Activated CD8-positive, alpha-beta memory T cell treated with anti-CD3 and anti-CD28 coated beads, Interleukin-2, amount 10 ng/mL, durations not matched to agents 7 days and 5 days (primary cell): ENCODE results near the gene CXCL17. TPM values are rescaled to one million over a fixed set of nuclear protein-coding genes. Genes with fewer than 3 reads are reported as not detected.
"Not testable (repeated sequence)": the region's sequence is repeated elsewhere in the genome, so short reads cannot be mapped to it uniquely, and the experiment has no call there.

ENCODE experiments used
- ATAC-seq: fragments of 150-1000 bp; cut with Tn5 transposase; one replicate; pipeline ENCODE4 v1.10.0; 2021; ENCODE audit warnings: moderate library complexity
- CTCF ChIA-PET: fragments of 350-600 bp; sonication (Branson Sonifier 250); formaldehyde crosslinking; loops from one replicate; lab custom pipeline; 2021; ENCODE audit warnings: antibody characterized with exemption; lab: Charles Lee
- DNase-seq: peaks from one replicate; pipeline ENCODE4 v3.0.0-alpha.2; 2020
- H3K27ac Mint-ChIP-seq: one replicate; pipeline ENCODE4 v1.8.0; 2021; ENCODE audit warnings: mild to moderate bottlenecking, mixed read lengths
- H3K27me3 Mint-ChIP-seq: one replicate; pipeline ENCODE4 v1.8.0; 2021; ENCODE audit warnings: mixed read lengths
- H3K36me3 Mint-ChIP-seq: one replicate; pipeline ENCODE4 v1.8.0; 2021; ENCODE audit warnings: mild to moderate bottlenecking, mixed read lengths
- H3K4me1 Mint-ChIP-seq: one replicate; pipeline ENCODE4 v1.8.0; 2021; ENCODE audit warnings: mixed read lengths
- H3K4me3 Mint-ChIP-seq: one replicate; pipeline ENCODE4 v1.8.0; 2021; ENCODE audit warnings: mild to moderate bottlenecking, moderate library complexity, mixed read lengths
- H3K9me3 Mint-ChIP-seq: one replicate; pipeline ENCODE4 v1.8.0; 2022; ENCODE audit warnings: low read depth, mixed read lengths
- total RNA-seq, 2 experiments: library from RNA; stranded (reverse); gene quantifications; one replicate each; pipeline ENCODE4 v1.2.3, GENCODE V29; 2021

The CXCL17 gene
- total RNA-seq, 2 experiments from 2014 or later = not detected

GRCh38 chr19:42455621-42456081 lies 12.9 kb upstream of the CXCL17 start:
- Mint-ChIP-seq H3K27ac (no peak overlapping the region), H3K4me1 (peaks cover 48% of the 10 kb centered on the region), H3K36me3 (peaks cover 4% of the 10 kb centered on the region), H3K27me3 (peaks cover 2% of the 10 kb centered on the region), H3K4me3 (no peak overlapping the region), H3K9me3 (no peaks in the 10 kb centered on the region)
- no peak for ATAC-seq
- no peak for DNase-seq
- CTCF ChIA-PET = interaction anchor here (1.1 to 3.4 kb wide), 6 partner anchors 10 to 73 kb away, joined by 3 to 30 read pairs (median 6); partner anchors contain the start of gene CEACAM1

- CTCF ChIA-PET = interaction anchor here (0.7 to 3.4 kb wide), 8 partner anchors 11 to 74 kb away, joined by 3 to 30 read pairs (median 4); partner anchors contain the start of gene CEACAM1
- H3K4me3 Mint-ChIP-seq = no peak overlapping the region
- peaks cover 46% of the 10 kb centered on the region for H3K4me1 Mint-ChIP-seq
- DNase-seq (no peak), ATAC-seq (no peak)
- peaks cover 4% of the 10 kb centered on the region for H3K36me3 Mint-ChIP-seq
- H3K27me3 Mint-ChIP-seq = peaks cover 2% of the 10 kb centered on the region
- H3K9me3 Mint-ChIP-seq = no peaks in the 10 kb centered on the region
- H3K27ac Mint-ChIP-seq = no peak overlapping the region
Observed at GRCh38 chr19:42455086-42455485, 12.3 kb upstream of the CXCL17 start.

- Mint-ChIP-seq H3K36me3 (no peaks in the 10 kb centered on the region), H3K4me1 (peaks cover 44% of the 10 kb centered on the region), H3K4me3 (no peak overlapping the region), H3K27me3 (peaks cover 2% of the 10 kb centered on the region), H3K9me3 (no peaks in the 10 kb centered on the region), H3K27ac (no peak overlapping the region)
- DNase-seq = no peak
- no peak for ATAC-seq
- CTCF ChIA-PET = interaction anchor here (1.6 to 6.6 kb wide), 7 partner anchors 11 to 77 kb away, joined by 4 to 186 read pairs (median 22); partner anchors contain the start of gene CEACAM1
Observed at GRCh38 chr19:42452590-42452989, 9.8 kb upstream of the CXCL17 start.

- DNase-seq (peak; percentile 90), ATAC-seq (peak; percentile 99)
- H3K36me3 Mint-ChIP-seq = no peaks in the 10 kb centered on the region
- H3K4me3 Mint-ChIP-seq = no peak overlapping the region
- CTCF ChIA-PET = interaction anchor here (0.5 to 6.6 kb wide), 41 partner anchors 9 to 372 kb away, joined by 3 to 186 read pairs (median 4); partner anchors contain the start of gene CEACAM1
- no peak overlapping the region for H3K27ac Mint-ChIP-seq
- H3K9me3 Mint-ChIP-seq = no peaks in the 10 kb centered on the region
- peaks cover 38% of the 10 kb centered on the region for H3K4me1 Mint-ChIP-seq
- peaks cover 2% of the 10 kb centered on the region for H3K27me3 Mint-ChIP-seq
Observed at GRCh38 chr19:42450314-42450934, 7.7 kb upstream of the CXCL17 start.

- not testable (repeated sequence) for H3K27ac Mint-ChIP-seq, H3K36me3 Mint-ChIP-seq, H3K9me3 Mint-ChIP-seq, DNase-seq, H3K4me3 Mint-ChIP-seq, ATAC-seq, H3K27me3 Mint-ChIP-seq
- H3K4me1 Mint-ChIP-seq = peaks cover 22% of the 10 kb centered on the region
- CTCF ChIA-PET = interaction anchor here (0.8 to 6.6 kb wide), 3 partner anchors 8 to 54 kb away, joined by 4 to 41 read pairs (median 10); no protein-coding TSS in a partner anchor
Observed at GRCh38 chr19:42448306-42448705, 5.6 kb upstream of the CXCL17 start.

GRCh38 chr19:42445948-42446347 lies 3.2 kb upstream of the CXCL17 start:
- Mint-ChIP-seq H3K4me3 (no peak overlapping the region), H3K9me3 (no peaks in the 10 kb centered on the region), H3K27me3 (no peaks in the 10 kb centered on the region), H3K4me1 (peaks cover 13% of the 10 kb centered on the region), H3K36me3 (no peaks in the 10 kb centered on the region), H3K27ac (no peak overlapping the region)
- ATAC-seq (no peak), DNase-seq (no peak)
- CTCF ChIA-PET = interaction anchor here (1.2 to 6.6 kb wide), 3 partner anchors 7 to 1317 kb away, joined by 3 to 41 read pairs (median 7); partner anchors contain the start of gene CEACAM1

- H3K27ac Mint-ChIP-seq = no peak overlapping the region
- DNase-seq = no peak
- no peak overlapping the region for H3K4me3 Mint-ChIP-seq
- CTCF ChIA-PET = interaction anchor here (1.1 kb wide), 1 partner anchor 11 kb away, joined by 4 read pairs; no protein-coding TSS in a partner anchor
- no peak for ATAC-seq
- no peaks in the 10 kb centered on the region for H3K36me3 Mint-ChIP-seq
- H3K4me1 Mint-ChIP-seq = peaks cover 28% of the 10 kb centered on the region
- no peaks in the 10 kb centered on the region for H3K9me3 Mint-ChIP-seq
- no peaks in the 10 kb centered on the region for H3K27me3 Mint-ChIP-seq
Observed at GRCh38 chr19:42443944-42444398, 1.2 kb upstream of the CXCL17 start.

GRCh38 chr19:42441049-42441445 lies 1.7 kb downstream of the CXCL17 start:
- peak overlapping the region; percentile 1 for H3K4me3 Mint-ChIP-seq
- no peaks in the 10 kb centered on the region for H3K9me3 Mint-ChIP-seq
- peak; percentile 61 for DNase-seq
- ATAC-seq = peak; percentile 54
- peaks cover 35% of the 10 kb centered on the region for H3K4me1 Mint-ChIP-seq
- peak overlapping the region; percentile 73 for H3K27ac Mint-ChIP-seq
- H3K27me3 Mint-ChIP-seq = no peaks in the 10 kb centered on the region
- no peaks in the 10 kb centered on the region for H3K36me3 Mint-ChIP-seq
- CTCF ChIA-PET = interaction anchor here (0.5 to 3.7 kb wide), 39 partner anchors 8 to 1977 kb away, joined by 3 to 85 read pairs (median 4); partner anchors contain the start of genes CEACAM1 and GSK3A

GRCh38 chr19:42440357-42441048 lies 2.2 kb downstream of the CXCL17 start:
- CTCF ChIA-PET = interaction anchor here (0.6 to 3.7 kb wide), 39 partner anchors 8 to 1976 kb away, joined by 3 to 85 read pairs (median 4); partner anchors contain the start of genes CEACAM1 and GSK3A
- peak; percentile 86 for DNase-seq
- peak; percentile 69 for ATAC-seq
- H3K9me3 Mint-ChIP-seq = no peaks in the 10 kb centered on the region
- peaks cover 35% of the 10 kb centered on the region for H3K4me1 Mint-ChIP-seq
- no peaks in the 10 kb centered on the region for H3K36me3 Mint-ChIP-seq
- H3K4me3 Mint-ChIP-seq = peak overlapping the region; percentile 47
- peak overlapping the region; percentile 73 for H3K27ac Mint-ChIP-seq
- H3K27me3 Mint-ChIP-seq = no peaks in the 10 kb centered on the region

GRCh38 chr19:42436006-42436405 lies 6.7 kb downstream of the CXCL17 start:
- no peaks in the 10 kb centered on the region for H3K9me3 Mint-ChIP-seq
- ATAC-seq (no peak), DNase-seq (no peak)
- peaks cover 5% of the 10 kb centered on the region for H3K27me3 Mint-ChIP-seq
- CTCF ChIA-PET = interaction anchor here (0.7 to 3.6 kb wide), 6 partner anchors 11 to 93 kb away, joined by 3 to 28 read pairs (median 8); partner anchors contain the start of gene CEACAM1
- H3K4me1 Mint-ChIP-seq = peaks cover 30% of the 10 kb centered on the region
- H3K4me3 Mint-ChIP-seq = no peak overlapping the region
- H3K36me3 Mint-ChIP-seq = no peaks in the 10 kb centered on the region
- H3K27ac Mint-ChIP-seq = no peak overlapping the region

- Mint-ChIP-seq H3K4me1 (peaks cover 23% of the 10 kb centered on the region), H3K9me3 (no peaks in the 10 kb centered on the region), H3K27me3 (peaks cover 5% of the 10 kb centered on the region), H3K36me3 (no peaks in the 10 kb centered on the region), H3K4me3 (no peak overlapping the region), H3K27ac (no peak overlapping the region)
- DNase-seq (no peak), ATAC-seq (no peak)
- CTCF ChIA-PET = interaction anchor here (1.3 to 3.6 kb wide), 6 partner anchors 11 to 131 kb away, joined by 3 to 28 read pairs (median 8); partner anchors contain the start of gene CEACAM1
Observed at GRCh38 chr19:42435316-42435715, 7.4 kb downstream of the CXCL17 start.

GRCh38 chr19:42433503-42434260 lies 9.1 kb downstream of the CXCL17 start:
- Mint-ChIP-seq H3K27ac (no peak overlapping the region), H3K4me3 (no peak overlapping the region), H3K36me3 (no peaks in the 10 kb centered on the region)

More at GRCh38 chr19:42433503-42434260, 9.1 kb downstream of the CXCL17 start:
- Mint-ChIP-seq H3K4me1 (peaks cover 12% of the 10 kb centered on the region), H3K9me3 (no peaks in the 10 kb centered on the region), H3K27me3 (peaks cover 5% of the 10 kb centered on the region)
- DNase-seq (peak; percentile 79), ATAC-seq (peak; percentile 75)
- CTCF ChIA-PET = interaction anchor here (0.8 to 3.6 kb wide), 13 partner anchors 7 to 320 kb away, joined by 3 to 28 read pairs (median 4); partner anchors contain the start of gene CEACAM1
